IPS-18a (cell line): ENCODE data around the gene SIK2.

Experiments used
- H3K27ac ChIP-seq: one replicate; pipeline ENCODE4 v1.5.1; 2013; ENCODE audit warnings: low read length
- H3K27me3 ChIP-seq: one replicate; pipeline ENCODE4 v1.6.1; 2013; ENCODE audit warnings: mild to moderate bottlenecking, low read length; ENCODE audit not compliant: control insufficient read depth, insufficient read depth
- H3K36me3 ChIP-seq: one replicate; pipeline ENCODE4 v1.6.1; 2013; ENCODE audit warnings: low read depth, low read length; ENCODE audit not compliant: control insufficient read depth
- H3K4me1 ChIP-seq: one replicate; pipeline ENCODE4 v1.6.1; 2013; ENCODE audit warnings: low read depth, low read length; ENCODE audit not compliant: control insufficient read depth
- H3K4me3 ChIP-seq: one replicate; pipeline ENCODE4 v1.5.1; 2013; ENCODE audit warnings: low read length
- H3K9ac ChIP-seq: one replicate; pipeline ENCODE4 v1.6.1; 2013; ENCODE audit warnings: mild to moderate bottlenecking, low read length, moderate library complexity
- H3K9me3 ChIP-seq: one replicate; pipeline ENCODE4 v1.6.1; 2013; ENCODE audit warnings: low read depth, low read length; ENCODE audit not compliant: control insufficient read depth

SIK2 gene

GRCh38 chr11:111603611-111604130 lies 1.4 kb downstream of the SIK2 start:
- Histone ChIP-seq H3K4me1 (peaks cover 11% of the 10 kb centered on the region), H3K27me3 (peaks cover 28% of the 10 kb centered on the region), H3K27ac (no peak overlapping the region), H3K36me3 (no peaks in the 10 kb centered on the region), H3K9ac (peak overlapping the region; percentile 10), H3K4me3 (peak overlapping the region; percentile 67), H3K9me3 (no peaks in the 10 kb centered on the region)

DNA sequence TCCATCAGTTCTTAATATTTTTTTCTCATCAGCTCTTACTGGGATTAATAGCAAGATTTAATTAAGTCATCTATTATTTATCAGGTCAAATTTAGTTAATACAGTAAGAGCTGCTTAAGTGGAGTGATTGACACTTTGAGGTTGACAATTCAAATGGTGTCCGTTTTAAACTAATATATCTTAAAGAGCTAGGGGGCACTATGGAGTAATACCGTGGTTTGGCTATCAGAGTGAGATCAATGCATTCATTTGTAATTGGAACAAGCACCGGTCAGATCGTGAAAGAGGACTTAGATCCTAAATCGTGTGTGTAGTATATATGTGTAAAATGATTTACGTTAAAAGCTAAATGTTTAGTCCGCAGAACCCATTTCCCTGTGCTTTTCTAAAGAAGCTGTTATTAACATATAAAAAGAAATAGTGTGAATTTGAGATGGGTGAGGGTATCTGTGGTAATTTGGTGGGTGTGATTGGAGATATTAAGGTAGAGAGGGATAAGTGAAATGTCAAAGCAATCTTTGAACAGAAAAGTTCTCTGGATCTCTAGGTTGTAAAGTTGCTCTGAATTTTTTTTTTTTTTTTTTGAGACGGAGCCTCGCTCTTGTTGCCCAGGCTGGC lies 2.3 kb downstream of the SIK2 start:
- H3K27ac ChIP-seq = no peak overlapping the region

DNA sequence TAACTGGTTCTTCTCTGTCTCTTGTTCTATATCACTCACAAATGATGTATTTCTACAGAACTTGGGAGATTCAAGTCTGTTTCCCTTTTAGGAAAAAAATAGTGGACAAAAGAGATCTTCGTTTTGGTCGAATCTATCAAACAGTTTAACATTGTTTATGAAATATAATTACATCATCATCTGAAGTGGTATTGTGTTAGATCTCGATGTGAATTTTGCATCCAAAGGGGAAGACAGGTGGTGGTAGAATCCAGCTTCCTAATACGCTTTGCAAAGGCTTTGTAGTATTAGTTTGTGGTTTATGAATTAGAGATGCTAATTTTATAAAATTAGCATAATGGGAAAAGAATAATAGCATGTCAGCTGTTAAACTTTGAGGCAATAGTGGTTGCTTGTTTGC lies 3.4 kb downstream of the SIK2 start:
- H3K9ac ChIP-seq = no peak overlapping the region
- peaks cover 11% of the 10 kb centered on the region for H3K4me1 ChIP-seq
- no peak overlapping the region for H3K4me3 ChIP-seq
- peaks cover 24% of the 10 kb centered on the region for H3K27me3 ChIP-seq
- H3K27ac ChIP-seq = no peak overlapping the region
- no peaks in the 10 kb centered on the region for H3K9me3 ChIP-seq
- H3K36me3 ChIP-seq = no peaks in the 10 kb centered on the region

More for the DNA sequence above, 2.3 kb downstream of the SIK2 start:
- Histone ChIP-seq H3K4me3 (peak overlapping the region; percentile 67), H3K9me3 (no peaks in the 10 kb centered on the region), H3K27me3 (peaks cover 28% of the 10 kb centered on the region), H3K9ac (no peak overlapping the region), H3K36me3 (no peaks in the 10 kb centered on the region), H3K4me1 (peaks cover 11% of the 10 kb centered on the region)

DNA sequence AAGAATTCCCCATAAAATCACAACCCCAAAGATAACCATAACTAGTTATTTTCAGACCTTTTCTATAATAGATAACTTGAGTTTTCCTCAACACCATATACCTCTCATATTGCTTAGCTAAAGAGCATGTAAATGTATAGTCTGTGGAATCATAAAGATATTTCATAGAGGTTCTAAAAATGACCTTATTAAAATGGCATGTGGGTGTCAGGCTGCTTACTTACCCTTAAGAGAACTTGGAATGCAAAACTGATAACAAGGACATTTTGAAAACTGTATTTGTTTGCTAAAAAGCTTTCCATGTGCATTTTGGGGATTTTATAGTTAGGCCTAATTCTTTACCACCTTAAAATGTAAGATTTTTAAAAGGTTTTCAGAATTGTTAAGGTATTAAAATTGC lies 4.7 kb downstream of the SIK2 start:
- Histone ChIP-seq H3K27ac (no peak overlapping the region), H3K9ac (no peak overlapping the region), H3K9me3 (no peaks in the 10 kb centered on the region), H3K4me3 (no peak overlapping the region), H3K27me3 (peaks cover 14% of the 10 kb centered on the region), H3K36me3 (no peaks in the 10 kb centered on the region), H3K4me1 (peaks cover 7% of the 10 kb centered on the region)

DNA sequence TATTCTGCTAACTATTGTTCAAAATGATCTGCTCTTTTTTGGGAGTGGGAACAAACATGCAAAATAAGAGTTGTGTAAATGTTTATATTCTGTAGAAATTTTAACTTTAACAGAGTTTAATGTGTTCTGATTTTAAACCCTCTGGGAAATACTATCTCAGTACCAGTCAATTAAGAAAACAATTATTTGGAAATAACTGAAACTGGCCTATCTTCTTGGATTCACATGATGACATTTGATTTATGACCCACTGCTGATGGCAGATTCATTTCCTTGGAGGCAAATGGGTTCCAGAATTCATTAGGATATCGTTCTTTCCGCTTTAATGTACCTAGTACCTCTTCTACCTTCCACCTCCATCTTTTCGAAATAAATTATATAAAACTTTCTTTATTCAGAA lies 5.5 kb downstream of the SIK2 start:
- Histone ChIP-seq H3K27ac (no peak overlapping the region), H3K9me3 (no peaks in the 10 kb centered on the region), H3K27me3 (peaks cover 14% of the 10 kb centered on the region), H3K4me1 (peaks cover 7% of the 10 kb centered on the region), H3K36me3 (no peaks in the 10 kb centered on the region), H3K9ac (no peak overlapping the region), H3K4me3 (no peak overlapping the region)

DNA sequence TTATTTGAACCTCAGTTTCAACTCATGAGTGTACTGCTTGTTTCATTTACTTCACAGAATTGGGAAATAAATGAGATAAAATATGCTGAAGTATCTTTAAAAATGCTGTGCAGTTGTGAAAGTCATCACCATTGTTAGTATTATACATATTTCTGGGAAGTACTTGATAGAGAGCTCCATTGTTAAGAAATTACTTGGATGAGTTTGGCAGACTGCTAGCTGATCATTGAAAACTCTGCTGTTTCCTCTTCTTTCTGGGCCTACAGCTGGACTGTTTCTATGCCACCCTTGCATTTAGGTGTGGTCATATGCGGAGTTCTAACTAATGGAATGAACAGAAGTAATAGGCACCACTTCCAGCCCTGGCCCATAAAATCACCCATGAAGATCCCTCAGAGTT lies 10.0 kb downstream of the SIK2 start:
- Histone ChIP-seq H3K27ac (no peak overlapping the region), H3K4me1 (no peaks in the 10 kb centered on the region), H3K4me3 (no peak overlapping the region), H3K27me3 (no peaks in the 10 kb centered on the region), H3K9me3 (no peaks in the 10 kb centered on the region), H3K9ac (no peak overlapping the region), H3K36me3 (no peaks in the 10 kb centered on the region)

DNA sequence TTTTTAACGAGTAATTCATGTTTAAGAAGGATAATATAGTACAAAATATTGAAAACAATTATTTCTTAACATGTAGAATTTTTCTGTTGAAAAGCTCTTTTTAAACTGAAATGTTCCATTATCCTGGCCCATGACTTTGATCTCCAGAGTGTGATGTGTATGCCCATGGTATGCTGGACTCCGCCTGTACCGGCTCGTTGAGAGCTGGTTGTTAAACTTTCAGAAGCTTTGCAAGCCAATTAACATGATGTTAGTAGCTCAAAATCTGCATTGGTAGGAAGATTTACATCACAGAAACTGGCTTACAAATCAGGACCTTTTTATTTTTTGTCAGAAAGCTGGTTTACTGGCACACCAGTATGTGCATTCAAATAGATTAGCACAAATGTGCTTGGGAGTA lies 15.0 kb downstream of the SIK2 start:
- Histone ChIP-seq H3K9ac (no peak overlapping the region), H3K4me1 (no peaks in the 10 kb centered on the region), H3K4me3 (no peak overlapping the region), H3K27me3 (no peaks in the 10 kb centered on the region), H3K27ac (no peak overlapping the region), H3K36me3 (no peaks in the 10 kb centered on the region), H3K9me3 (no peaks in the 10 kb centered on the region)

DNA sequence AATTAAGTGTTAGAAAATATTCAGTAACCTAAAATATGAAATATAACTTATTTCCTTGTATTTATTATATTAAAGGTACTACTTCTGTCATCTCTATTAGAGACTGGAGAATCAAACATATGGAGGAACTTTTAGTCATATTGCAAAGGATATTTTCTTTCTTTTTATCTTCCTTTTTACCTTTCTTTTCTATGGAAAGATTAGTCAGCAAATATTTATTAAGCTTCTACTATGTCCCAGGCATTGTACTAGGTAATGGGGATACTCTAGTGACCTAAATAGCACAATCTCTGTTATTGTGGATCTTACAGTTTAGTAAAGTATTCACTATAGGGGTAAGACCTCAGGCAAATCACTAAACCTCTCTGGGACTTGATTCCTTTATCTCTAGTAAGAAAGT lies 18.3 kb downstream of the SIK2 start:
- H3K27me3 ChIP-seq = no peaks in the 10 kb centered on the region
- H3K36me3 ChIP-seq = no peaks in the 10 kb centered on the region
- no peak overlapping the region for H3K4me3 ChIP-seq
- no peaks in the 10 kb centered on the region for H3K4me1 ChIP-seq
- no peak overlapping the region for H3K9ac ChIP-seq
- no peaks in the 10 kb centered on the region for H3K9me3 ChIP-seq
- no peak overlapping the region for H3K27ac ChIP-seq

DNA sequence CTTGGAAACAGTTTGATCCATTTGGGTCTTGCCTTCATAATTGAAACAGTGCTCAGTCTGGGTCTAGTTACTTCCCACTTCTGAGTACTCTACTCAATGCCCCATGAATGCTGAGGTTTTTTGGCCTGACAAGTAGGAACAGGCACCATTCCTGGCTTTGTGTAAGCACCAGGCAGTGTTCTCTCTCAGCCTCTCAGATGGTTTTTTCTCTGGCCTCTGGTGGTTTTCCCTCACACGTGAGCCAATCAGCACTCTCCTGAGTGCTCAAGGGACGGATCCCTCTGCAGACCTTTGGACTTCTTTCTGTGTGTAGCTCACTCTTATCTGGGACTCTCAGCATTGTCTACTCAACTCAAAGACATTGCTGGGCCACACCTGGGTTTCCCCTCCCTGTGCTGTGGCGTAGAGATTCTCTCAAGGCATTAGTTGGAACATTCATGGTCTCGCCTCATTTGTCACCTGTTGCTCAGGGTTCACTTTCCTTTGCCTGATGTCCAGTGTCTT lies 21.3 kb downstream of the SIK2 start:
- no peaks in the 10 kb centered on the region for H3K27me3 ChIP-seq
- no peak overlapping the region for H3K4me3 ChIP-seq
- no peaks in the 10 kb centered on the region for H3K9me3 ChIP-seq
- H3K36me3 ChIP-seq = no peaks in the 10 kb centered on the region
- H3K27ac ChIP-seq = no peak overlapping the region
- H3K9ac ChIP-seq = no peak overlapping the region
- no peaks in the 10 kb centered on the region for H3K4me1 ChIP-seq

DNA sequence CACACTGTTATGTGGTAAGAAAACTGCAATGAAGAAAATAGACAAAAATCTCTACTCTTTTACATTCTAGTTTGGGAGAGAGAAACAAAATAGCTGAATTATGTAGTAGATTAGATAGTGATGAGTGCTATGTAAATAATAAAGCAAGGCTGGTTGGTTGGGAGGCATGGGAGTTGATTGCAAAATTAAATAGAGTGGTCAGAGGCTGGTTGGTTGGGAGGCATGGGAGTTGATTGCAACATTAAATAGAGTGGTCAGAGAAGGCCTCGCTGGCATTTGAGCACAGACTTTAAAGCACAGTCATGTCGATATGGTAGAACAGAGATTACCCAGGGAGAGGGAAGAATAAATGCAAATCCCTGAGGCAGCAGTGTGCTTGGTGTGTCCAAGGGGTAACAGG lies 22.4 kb downstream of the SIK2 start:
- no peak overlapping the region for H3K4me3 ChIP-seq
- no peaks in the 10 kb centered on the region for H3K27me3 ChIP-seq
- H3K9me3 ChIP-seq = no peaks in the 10 kb centered on the region
- no peak overlapping the region for H3K27ac ChIP-seq
- H3K36me3 ChIP-seq = no peaks in the 10 kb centered on the region
- H3K9ac ChIP-seq = no peak overlapping the region
- no peaks in the 10 kb centered on the region for H3K4me1 ChIP-seq

- Histone ChIP-seq H3K4me3 (no peak overlapping the region), H3K9me3 (no peaks in the 10 kb centered on the region), H3K27ac (no peak overlapping the region), H3K36me3 (no peaks in the 10 kb centered on the region), H3K9ac (no peak overlapping the region), H3K27me3 (no peaks in the 10 kb centered on the region), H3K4me1 (no peaks in the 10 kb centered on the region)
Observed at GRCh38 chr11:111627591-111627990, 25.3 kb downstream of the SIK2 start.

DNA sequence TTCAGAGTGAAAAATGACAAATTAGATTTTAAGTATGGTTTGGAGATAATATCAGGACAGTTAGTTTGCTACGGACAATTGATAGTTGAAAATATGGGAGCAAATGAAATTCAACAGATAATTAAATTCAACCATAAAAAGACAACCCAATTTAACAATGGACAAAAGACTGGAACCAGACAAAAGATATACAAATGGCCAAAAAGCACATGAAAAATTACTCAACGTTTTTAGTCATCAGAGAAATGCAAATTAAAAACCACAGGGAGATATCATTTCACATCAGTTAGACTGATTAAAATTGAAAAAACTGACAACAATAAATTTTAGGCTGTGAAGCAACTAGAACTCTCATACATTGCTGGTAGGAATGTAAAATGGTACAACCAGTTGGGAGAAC lies 27.2 kb downstream of the SIK2 start:
- Histone ChIP-seq H3K4me3 (no peak overlapping the region), H3K27me3 (no peaks in the 10 kb centered on the region), H3K9ac (no peak overlapping the region), H3K36me3 (no peaks in the 10 kb centered on the region), H3K4me1 (no peaks in the 10 kb centered on the region), H3K9me3 (no peaks in the 10 kb centered on the region), H3K27ac (no peak overlapping the region)
